ENCODE data around the gene GRK5.

Gene GRK5

DNA sequence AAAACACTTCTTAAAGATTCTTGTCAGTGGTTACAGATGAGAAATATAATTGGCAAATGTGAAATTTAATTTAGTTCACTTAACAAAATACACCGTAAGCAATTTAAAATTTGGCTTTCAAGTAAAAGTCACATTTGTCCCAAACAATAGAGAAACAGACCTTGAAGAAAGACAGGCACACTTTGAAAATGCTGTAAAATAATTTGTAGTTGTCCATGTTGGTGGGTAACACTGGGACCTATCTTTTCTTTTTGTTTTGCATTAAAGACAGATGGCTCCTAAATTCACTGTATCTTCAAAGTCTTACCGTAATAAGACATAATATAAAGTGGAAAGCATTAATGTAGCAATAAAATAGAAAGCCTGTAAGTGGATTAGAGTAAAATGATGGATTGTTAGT, 3.3 kb downstream of the GRK5 start:
- no CpG with 5 or more reads among the region's 2 CpGs for WGBS, 2 experiments (ENCODE audit: insufficient coverage in 2 of 2)
- H3K4me1 ChIP-seq (ENCODE audit: control insufficient read depth, insufficient read depth, low read length, poor library complexity, severe bottlenecking): peaks cover 53% of the 10 kb centered on the region
- no peak overlapping the region for H3K27ac ChIP-seq (ENCODE audit: low read depth, low read length, severe bottlenecking)
- no peaks in the 10 kb centered on the region for H3K9me3 ChIP-seq (ENCODE audit: control insufficient read depth, low read length)
- no peaks in the 10 kb centered on the region for H3K36me3 ChIP-seq (ENCODE audit: control insufficient read depth, insufficient read depth, low read length)
- no peak overlapping the region for H3K4me3 ChIP-seq (ENCODE audit: extremely low read depth, insufficient read depth, low read length, poor library complexity, severe bottlenecking)

DNA sequence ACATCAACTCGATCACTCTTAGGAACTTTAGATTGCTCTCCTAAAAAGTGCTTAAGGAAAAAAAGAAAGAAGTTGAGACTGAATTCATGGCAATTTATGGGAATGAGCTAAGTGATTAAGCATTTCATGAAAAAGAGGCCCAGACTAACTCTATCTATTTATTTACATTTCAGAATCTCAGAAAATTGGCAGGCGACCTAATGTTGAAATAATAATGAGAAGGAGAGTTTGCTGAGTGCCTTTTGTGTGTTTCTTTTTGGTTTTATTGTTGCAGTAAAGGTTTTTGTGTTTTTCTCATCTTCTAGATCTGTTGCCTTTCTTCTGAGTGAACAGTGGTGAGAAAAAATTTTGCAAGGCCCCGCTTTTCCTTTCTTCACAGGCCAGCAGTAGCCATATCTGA, 3.8 kb downstream of the GRK5 start:
- Histone ChIP-seq H3K36me3 (ENCODE audit: control insufficient read depth, insufficient read depth, low read length) (no peaks in the 10 kb centered on the region), H3K4me1 (ENCODE audit: control insufficient read depth, insufficient read depth, low read length, poor library complexity, severe bottlenecking) (peaks cover 53% of the 10 kb centered on the region), H3K27ac (ENCODE audit: low read depth, low read length, severe bottlenecking) (peak overlapping the region; percentile 33), H3K4me3 (ENCODE audit: extremely low read depth, insufficient read depth, low read length, poor library complexity, severe bottlenecking) (no peak overlapping the region), H3K9me3 (ENCODE audit: control insufficient read depth, low read length) (no peaks in the 10 kb centered on the region)
- 88 to 100% methylated on average over 1 of the region's 3 CpGs for WGBS, 2 experiments (ENCODE audit: insufficient coverage in 2 of 2)

DNA sequence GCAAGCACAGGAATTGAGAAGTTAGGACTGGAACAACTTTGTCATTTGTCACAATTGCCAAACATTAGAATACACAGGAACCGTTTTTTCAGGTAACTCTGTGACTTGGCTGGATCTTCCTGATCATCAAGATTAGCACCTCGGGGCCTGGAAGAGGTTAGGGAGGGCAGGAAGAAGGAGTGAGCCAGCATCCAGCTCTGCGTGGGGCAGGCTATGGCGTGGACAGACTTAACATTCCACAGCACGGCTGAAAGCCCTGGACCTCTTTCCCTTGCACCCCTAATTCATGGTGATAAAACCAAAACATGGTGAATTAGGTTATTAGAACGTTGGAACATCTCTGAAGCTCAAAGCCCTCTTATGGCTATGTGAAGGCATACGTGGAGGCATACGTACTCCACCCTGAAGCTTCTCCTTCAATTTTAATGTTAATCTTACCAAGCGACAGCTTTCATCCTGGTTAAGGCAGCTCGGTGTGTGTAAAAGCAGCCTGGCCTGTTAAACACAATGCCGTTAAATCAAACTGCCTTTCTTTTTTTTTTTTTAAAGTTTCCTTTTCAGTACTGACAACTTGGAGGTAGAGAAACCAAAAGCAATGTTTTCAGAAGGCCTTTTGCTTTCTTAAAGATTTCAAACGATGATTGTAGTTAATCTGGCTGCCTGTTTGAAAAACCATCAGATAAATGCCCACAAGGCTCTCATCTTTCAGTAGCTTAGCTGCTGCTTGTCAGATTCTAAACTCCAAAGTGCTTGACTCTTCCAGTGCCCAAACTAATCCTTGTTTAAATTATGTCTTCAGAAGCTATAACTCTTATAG, 4.5 kb downstream of the GRK5 start:
- H3K4me3 ChIP-seq (ENCODE audit: extremely low read depth, insufficient read depth, low read length, poor library complexity, severe bottlenecking): no peak overlapping the region
- H3K27ac ChIP-seq (ENCODE audit: low read depth, low read length, severe bottlenecking): peak overlapping the region; percentile 33
- WGBS, 2 experiments (ENCODE audit: insufficient coverage in 2 of 2): 40 to 44% methylated on average over 10 to 11 of the region's 12 CpGs

DNA sequence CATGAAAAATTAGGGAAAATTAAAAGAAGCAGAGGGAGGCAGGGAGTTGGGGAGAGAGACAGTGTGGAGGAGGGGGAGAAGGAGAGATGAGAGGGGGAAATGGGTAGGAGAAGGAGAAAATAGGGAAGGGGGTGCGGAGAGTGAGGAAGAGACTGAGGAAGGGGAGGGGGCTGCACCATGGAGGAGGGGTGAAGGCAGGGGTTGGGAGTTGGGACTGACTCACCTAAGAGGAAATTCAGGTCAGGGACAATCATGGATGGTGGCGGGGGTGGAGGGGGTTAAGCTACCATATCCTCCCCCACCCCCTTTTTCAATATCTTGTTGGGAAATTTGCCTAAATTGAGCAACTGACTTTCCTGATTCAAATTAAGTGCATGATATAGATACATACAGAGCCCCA, 8.0 kb downstream of the GRK5 start:
- no peaks in the 10 kb centered on the region for H3K36me3 ChIP-seq (ENCODE audit: control insufficient read depth, insufficient read depth, low read length)
- no peak overlapping the region for H3K4me3 ChIP-seq (ENCODE audit: extremely low read depth, insufficient read depth, low read length, poor library complexity, severe bottlenecking)
- 100% methylated on average over 1 of the region's 2 CpGs; no CpG with 5 or more reads in 1 of the 2 experiments for WGBS, 2 experiments (ENCODE audit: insufficient coverage in 2 of 2)
- no peaks in the 10 kb centered on the region for H3K9me3 ChIP-seq (ENCODE audit: control insufficient read depth, low read length)
- H3K4me1 ChIP-seq (ENCODE audit: control insufficient read depth, insufficient read depth, low read length, poor library complexity, severe bottlenecking): peaks cover 33% of the 10 kb centered on the region
- no peak overlapping the region for H3K27ac ChIP-seq (ENCODE audit: low read depth, low read length, severe bottlenecking)

More for the DNA sequence above, 4.5 kb downstream of the GRK5 start:
- no peaks in the 10 kb centered on the region for H3K9me3 ChIP-seq (ENCODE audit: control insufficient read depth, low read length)
- H3K4me1 ChIP-seq (ENCODE audit: control insufficient read depth, insufficient read depth, low read length, poor library complexity, severe bottlenecking): peaks cover 51% of the 10 kb centered on the region
- no peaks in the 10 kb centered on the region for H3K36me3 ChIP-seq (ENCODE audit: control insufficient read depth, insufficient read depth, low read length)

- 93 to 95% methylated on average over 5 of the region's 5 CpGs for WGBS, 2 experiments (ENCODE audit: insufficient coverage in 2 of 2)
- Histone ChIP-seq H3K36me3 (ENCODE audit: control insufficient read depth, insufficient read depth, low read length) (no peaks in the 10 kb centered on the region), H3K4me3 (ENCODE audit: extremely low read depth, insufficient read depth, low read length, poor library complexity, severe bottlenecking) (no peak overlapping the region), H3K4me1 (ENCODE audit: control insufficient read depth, insufficient read depth, low read length, poor library complexity, severe bottlenecking) (peaks cover 28% of the 10 kb centered on the region), H3K9me3 (ENCODE audit: control insufficient read depth, low read length) (no peaks in the 10 kb centered on the region), H3K27ac (ENCODE audit: low read depth, low read length, severe bottlenecking) (peak overlapping the region; percentile 10)
Measured at GRCh38 chr10:119216127-119216526, 8.8 kb downstream of the GRK5 start.

DNA sequence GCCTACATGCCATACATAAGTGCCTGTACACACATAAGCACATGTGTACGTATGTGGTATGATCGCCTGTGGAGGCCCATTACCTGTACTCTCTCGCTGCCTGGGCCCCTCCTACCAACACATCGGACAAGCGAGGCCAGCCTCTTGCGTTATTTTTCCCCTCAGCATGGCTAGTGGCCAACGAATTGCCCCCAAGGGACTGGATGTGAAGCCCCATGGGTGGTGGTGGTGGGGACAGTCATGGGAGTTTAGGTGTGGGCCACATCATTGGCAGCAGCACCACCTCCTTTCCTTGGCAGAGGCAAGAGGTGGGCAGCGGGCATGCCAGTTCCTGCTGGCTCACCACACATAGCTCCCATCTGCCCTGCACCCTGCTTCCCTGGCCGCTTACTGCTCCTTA, 10.0 kb downstream of the GRK5 start:
- Histone ChIP-seq H3K27ac (ENCODE audit: low read depth, low read length, severe bottlenecking) (no peak overlapping the region), H3K4me3 (ENCODE audit: extremely low read depth, insufficient read depth, low read length, poor library complexity, severe bottlenecking) (no peak overlapping the region), H3K4me1 (ENCODE audit: control insufficient read depth, insufficient read depth, low read length, poor library complexity, severe bottlenecking) (peaks cover 26% of the 10 kb centered on the region), H3K36me3 (ENCODE audit: control insufficient read depth, insufficient read depth, low read length) (no peaks in the 10 kb centered on the region), H3K9me3 (ENCODE audit: control insufficient read depth, low read length) (no peaks in the 10 kb centered on the region)
- 96 to 98% methylated on average over 7 to 8 of the region's 9 CpGs for WGBS, 2 experiments (ENCODE audit: insufficient coverage in 2 of 2)

DNA sequence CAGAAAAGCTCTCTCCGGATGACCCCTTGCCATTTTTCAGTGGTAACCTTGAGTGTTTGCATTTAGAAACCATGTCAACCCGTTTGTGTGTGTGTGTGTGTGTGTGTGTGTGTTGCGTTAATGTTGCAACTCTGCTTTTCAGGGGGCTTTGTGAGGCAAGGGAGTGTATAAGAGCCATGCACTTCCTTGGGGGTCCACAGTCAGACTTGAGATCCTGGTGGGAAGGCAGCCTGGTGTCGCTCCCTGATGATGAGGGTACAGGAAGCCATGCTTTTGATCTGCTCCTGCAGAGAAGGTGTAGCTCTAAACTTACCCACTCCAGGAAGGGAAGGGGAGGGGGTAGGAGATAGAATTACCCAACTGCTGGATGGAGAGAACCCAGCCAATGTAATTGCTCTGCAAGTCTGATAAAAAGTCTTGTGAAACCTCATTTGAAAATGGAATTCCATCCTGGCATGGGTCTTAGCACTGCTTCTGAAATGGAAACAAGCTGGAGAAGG, 10.7 kb downstream of the GRK5 start:
- WGBS, 2 experiments (ENCODE audit: insufficient coverage in 2 of 2): 81 to 85% methylated on average over 2 to 3 of the region's 4 CpGs
- no peak overlapping the region for H3K4me3 ChIP-seq (ENCODE audit: extremely low read depth, insufficient read depth, low read length, poor library complexity, severe bottlenecking)
- peaks cover 29% of the 10 kb centered on the region for H3K4me1 ChIP-seq (ENCODE audit: control insufficient read depth, insufficient read depth, low read length, poor library complexity, severe bottlenecking)
- H3K36me3 ChIP-seq (ENCODE audit: control insufficient read depth, insufficient read depth, low read length): no peaks in the 10 kb centered on the region
- no peak overlapping the region for H3K27ac ChIP-seq (ENCODE audit: low read depth, low read length, severe bottlenecking)
- H3K9me3 ChIP-seq (ENCODE audit: control insufficient read depth, low read length): no peaks in the 10 kb centered on the region

GRCh38 chr10:119219871-119220270, 12.5 kb downstream of the GRK5 start:
- no peaks in the 10 kb centered on the region for H3K9me3 ChIP-seq (ENCODE audit: control insufficient read depth, low read length)
- 88 to 91% methylated on average over 4 of the region's 5 CpGs for WGBS, 2 experiments (ENCODE audit: insufficient coverage in 2 of 2)
- no peaks in the 10 kb centered on the region for H3K36me3 ChIP-seq (ENCODE audit: control insufficient read depth, insufficient read depth, low read length)
- H3K4me1 ChIP-seq (ENCODE audit: control insufficient read depth, insufficient read depth, low read length, poor library complexity, severe bottlenecking): peaks cover 29% of the 10 kb centered on the region
- H3K27ac ChIP-seq (ENCODE audit: low read depth, low read length, severe bottlenecking): no peak overlapping the region
- no peak overlapping the region for H3K4me3 ChIP-seq (ENCODE audit: extremely low read depth, insufficient read depth, low read length, poor library complexity, severe bottlenecking)

- no peak overlapping the region for H3K4me3 ChIP-seq (ENCODE audit: extremely low read depth, insufficient read depth, low read length, poor library complexity, severe bottlenecking)
- 96 to 100% methylated on average over 2 to 3 of the region's 4 CpGs for WGBS, 2 experiments (ENCODE audit: insufficient coverage in 2 of 2)
- H3K27ac ChIP-seq (ENCODE audit: low read depth, low read length, severe bottlenecking): no peak overlapping the region
Measured at GRCh38 chr10:119221201-119221600, 13.8 kb downstream of the GRK5 start.

DNA sequence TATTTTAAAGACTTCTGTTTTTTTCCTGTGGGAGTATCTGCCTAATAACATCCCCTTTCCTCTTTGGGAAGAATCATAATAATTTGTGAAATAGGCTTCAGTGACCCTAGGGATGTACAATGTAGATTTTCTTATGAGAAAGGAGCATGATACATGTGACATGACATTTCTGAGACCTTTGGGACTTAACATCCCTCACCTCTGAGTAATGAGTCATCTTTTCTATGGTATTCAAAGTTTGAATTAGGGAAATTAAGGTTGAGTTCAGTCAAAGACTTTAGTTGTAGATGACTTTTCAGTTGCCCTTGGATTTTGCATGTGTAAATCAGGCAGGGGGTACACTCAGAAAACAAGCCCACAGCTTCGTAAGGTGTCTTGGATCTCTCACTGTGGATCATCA, 14.3 kb downstream of the GRK5 start:
- Histone ChIP-seq H3K27ac (ENCODE audit: low read depth, low read length, severe bottlenecking) (peak overlapping the region; percentile 49), H3K4me3 (ENCODE audit: extremely low read depth, insufficient read depth, low read length, poor library complexity, severe bottlenecking) (no peak overlapping the region), H3K36me3 (ENCODE audit: control insufficient read depth, insufficient read depth, low read length) (no peaks in the 10 kb centered on the region), H3K4me1 (ENCODE audit: control insufficient read depth, insufficient read depth, low read length, poor library complexity, severe bottlenecking) (peaks cover 17% of the 10 kb centered on the region), H3K9me3 (ENCODE audit: control insufficient read depth, low read length) (no peaks in the 10 kb centered on the region)
- WGBS, 2 experiments (ENCODE audit: insufficient coverage in 2 of 2): 71 to 100% methylated on average over 1 of the region's 1 CpG

More at GRCh38 chr10:119221201-119221600, 13.8 kb downstream of the GRK5 start:
- Histone ChIP-seq H3K4me1 (ENCODE audit: control insufficient read depth, insufficient read depth, low read length, poor library complexity, severe bottlenecking) (peaks cover 18% of the 10 kb centered on the region), H3K36me3 (ENCODE audit: control insufficient read depth, insufficient read depth, low read length) (no peaks in the 10 kb centered on the region), H3K9me3 (ENCODE audit: control insufficient read depth, low read length) (no peaks in the 10 kb centered on the region)

GRCh38 chr10:119222537-119222936, 15.2 kb downstream of the GRK5 start:
- no peaks in the 10 kb centered on the region for H3K9me3 ChIP-seq (ENCODE audit: control insufficient read depth, low read length)
- no peaks in the 10 kb centered on the region for H3K36me3 ChIP-seq (ENCODE audit: control insufficient read depth, insufficient read depth, low read length)
- H3K27ac ChIP-seq (ENCODE audit: low read depth, low read length, severe bottlenecking): no peak overlapping the region
- H3K4me3 ChIP-seq (ENCODE audit: extremely low read depth, insufficient read depth, low read length, poor library complexity, severe bottlenecking): no peak overlapping the region
- WGBS, 2 experiments (ENCODE audit: insufficient coverage in 2 of 2): 64 to 70% methylated on average over 6 to 7 of the region's 9 CpGs
- peaks cover 17% of the 10 kb centered on the region for H3K4me1 ChIP-seq (ENCODE audit: control insufficient read depth, insufficient read depth, low read length, poor library complexity, severe bottlenecking)

Measured in mesodermal cell (in vitro differentiated cells).